Activated CD4-positive, alpha-beta T cell treated with anti-CD3 and anti-CD28 coated beads for 1 hour (primary cell): ENCODE data around the gene HAPLN2.
A peak's percentile ranks its signal among the peaks of the same experiment; 100 is the strongest.
"Not testable (repeated sequence)": the region's sequence is repeated elsewhere in the genome, so short reads cannot be mapped to it uniquely, and the experiment has no call there.

Experiments used
- DNase-seq: peaks from one replicate; pipeline ENCODE4 v3.0.0-alpha.2; 2020

HAPLN2 gene

GRCh38 chr1:156618853-156619581, at the start of gene HAPLN2:
TSS of gene HAPLN2 (plus strand) at chr1:156619415. CDS start at chr1:156623491, 4,076 bp downstream.
- DNase-seq: no peak

GRCh38 chr1:156571261-156571852, 47.9 kb upstream of the HAPLN2 start:
- no peak for DNase-seq

GRCh38 chr1:156571919-156572662, 47.1 kb upstream of the HAPLN2 start, which contains the start of gene IQGAP3:
TSS of gene IQGAP3 (minus strand) at chr1:156572565. CDS start at chr1:156572529, 36 bp downstream.
- DNase-seq: peak; percentile 49

GRCh38 chr1:156572663-156573018, 46.6 kb upstream of the HAPLN2 start:
- DNase-seq: no peak

- DNase-seq: no peak
Observed at GRCh38 chr1:156574039-156574633, 45.1 kb upstream of the HAPLN2 start.

GRCh38 chr1:156577550-156577949, 41.7 kb upstream of the HAPLN2 start:
- no peak for DNase-seq

- DNase-seq: no peak
Observed at GRCh38 chr1:156578055-156578454, 41.2 kb upstream of the HAPLN2 start.

- DNase-seq: no peak
Observed at GRCh38 chr1:156579472-156579871, 39.7 kb upstream of the HAPLN2 start, which contains the start of gene TTC24. TSS of gene TTC24 (plus strand) at chr1:156579723. CDS start at chr1:156581365, 1,642 bp downstream.

GRCh38 chr1:156581661-156582387, 37.4 kb upstream of the HAPLN2 start:
- DNase-seq: no peak

GRCh38 chr1:156582388-156583017, 36.7 kb upstream of the HAPLN2 start:
- no peak for DNase-seq

- peak; percentile 49 for DNase-seq
Observed at GRCh38 chr1:156583821-156584622, 35.2 kb upstream of the HAPLN2 start.

GRCh38 chr1:156584813-156585212, 34.4 kb upstream of the HAPLN2 start:
- DNase-seq: no peak

- no peak for DNase-seq
Observed at GRCh38 chr1:156586323-156586722, 32.9 kb upstream of the HAPLN2 start.

GRCh38 chr1:156586892-156587477, 32.2 kb upstream of the HAPLN2 start:
- no peak for DNase-seq

GRCh38 chr1:156587927-156588326, 31.3 kb upstream of the HAPLN2 start:
- DNase-seq: not testable (repeated sequence)

GRCh38 chr1:156589546-156589945, 29.7 kb upstream of the HAPLN2 start:
- DNase-seq: no peak

GRCh38 chr1:156590326-156591180, 28.7 kb upstream of the HAPLN2 start:
- no peak for DNase-seq

GRCh38 chr1:156591181-156591431, 28.1 kb upstream of the HAPLN2 start:
- no peak for DNase-seq

GRCh38 chr1:156591432-156592157, 27.6 kb upstream of the HAPLN2 start, which contains the start of gene NAXE:
TSS of gene NAXE (plus strand) at chr1:156591776. CDS start at chr1:156591805, 29 bp downstream.
- DNase-seq: peak; percentile 53
